RPMI8226 (cell line): ENCODE results near the gene BAIAP2.

Source experiments
- DNase-seq: peaks from one replicate; pipeline ENCODE4 v3.0.0-alpha.2; 2015

Gene BAIAP2

DNA sequence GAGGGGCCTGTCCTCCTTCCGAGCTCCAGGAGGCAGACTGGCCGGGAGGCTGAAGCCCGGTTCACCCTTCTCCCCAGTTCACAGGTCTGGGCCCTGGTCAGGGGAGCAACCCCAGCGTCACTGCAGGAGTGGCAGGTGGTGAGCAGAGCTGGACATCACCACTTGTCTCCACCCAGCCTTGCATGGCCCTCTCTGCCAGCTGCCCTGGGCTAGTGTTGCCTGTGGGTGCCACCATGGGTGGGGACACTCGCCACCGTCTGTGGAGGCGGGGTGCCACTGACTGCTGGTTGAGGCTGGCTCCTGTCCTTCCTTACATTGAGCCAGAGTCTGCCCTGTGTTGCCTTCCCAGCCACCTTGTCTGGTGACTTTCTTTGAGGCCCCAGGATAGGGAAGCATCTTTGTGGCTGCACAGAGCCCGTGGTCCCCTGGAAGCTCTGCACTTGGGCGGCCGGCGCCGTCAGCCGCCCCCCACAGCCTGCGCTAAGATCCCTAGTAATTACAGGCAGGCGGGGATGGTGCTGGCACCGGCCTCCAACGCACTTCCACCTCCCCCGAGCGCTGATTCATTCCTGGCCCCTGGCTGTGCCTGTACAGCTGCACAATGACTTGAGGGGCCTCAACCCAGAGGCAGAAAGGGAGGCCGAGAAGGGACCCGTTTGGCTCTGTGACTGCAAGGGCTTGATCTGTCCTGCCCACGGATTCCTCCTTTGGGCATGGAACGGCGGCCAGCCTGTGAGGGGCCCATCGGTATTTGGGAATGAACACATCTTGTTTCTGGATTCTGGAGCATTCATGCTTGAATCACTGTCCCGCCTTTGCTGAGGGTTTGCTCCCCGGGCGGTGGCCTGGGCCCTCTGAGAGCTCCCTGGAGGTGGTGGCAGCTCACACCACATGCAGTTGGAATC, 5.2 kb downstream of the BAIAP2 start:
- no peak for DNase-seq

DNA sequence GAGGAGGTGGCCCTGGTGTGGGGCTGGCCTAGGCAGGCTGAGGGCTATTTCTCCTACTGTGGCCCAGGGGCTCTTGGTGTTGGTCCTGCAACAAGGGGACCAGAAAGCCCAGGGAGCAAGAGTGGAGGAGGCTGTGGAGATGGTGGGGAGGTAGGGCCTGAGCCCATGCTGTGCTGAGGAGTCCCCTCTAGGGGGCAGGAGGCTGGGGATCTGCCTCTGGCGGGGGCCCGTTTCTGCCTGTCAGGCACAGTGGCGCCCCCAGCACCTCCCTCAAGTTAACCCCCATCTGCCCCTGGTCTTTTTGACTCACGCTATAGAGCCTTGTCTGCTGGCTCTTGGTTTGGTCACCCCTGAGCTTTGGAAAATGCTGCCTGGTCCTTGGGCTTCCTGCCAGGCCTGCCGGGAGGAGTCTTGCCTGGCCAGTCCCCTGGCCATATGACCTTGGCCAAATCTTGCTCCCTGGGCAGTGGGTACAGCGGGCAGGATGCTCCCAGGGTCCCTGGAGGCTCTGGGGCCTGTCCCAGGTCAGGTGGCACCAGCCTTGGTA, 5.9 kb downstream of the BAIAP2 start:
- peak; percentile 56 for DNase-seq

DNA sequence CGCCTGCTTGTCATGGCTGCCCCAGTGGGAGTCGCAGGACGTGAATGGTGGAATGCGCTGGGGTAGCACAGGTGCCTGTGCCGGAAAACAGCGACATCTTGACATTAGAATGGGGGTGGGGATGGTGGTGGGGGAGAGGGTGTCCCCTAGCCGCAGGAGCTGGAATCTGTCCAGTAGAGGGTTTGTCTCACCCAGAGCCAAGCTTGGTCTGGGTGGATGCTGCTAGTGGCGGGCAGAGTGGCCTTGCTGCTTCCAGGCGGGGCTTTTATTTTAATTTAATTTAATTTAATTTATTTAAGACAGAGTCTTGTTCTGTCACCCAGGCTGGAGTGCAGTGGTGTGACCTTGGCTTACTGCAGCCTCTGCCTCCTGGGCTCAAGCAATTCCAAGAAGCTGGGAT, 7.7 kb downstream of the BAIAP2 start:
- DNase-seq = no peak

DNA sequence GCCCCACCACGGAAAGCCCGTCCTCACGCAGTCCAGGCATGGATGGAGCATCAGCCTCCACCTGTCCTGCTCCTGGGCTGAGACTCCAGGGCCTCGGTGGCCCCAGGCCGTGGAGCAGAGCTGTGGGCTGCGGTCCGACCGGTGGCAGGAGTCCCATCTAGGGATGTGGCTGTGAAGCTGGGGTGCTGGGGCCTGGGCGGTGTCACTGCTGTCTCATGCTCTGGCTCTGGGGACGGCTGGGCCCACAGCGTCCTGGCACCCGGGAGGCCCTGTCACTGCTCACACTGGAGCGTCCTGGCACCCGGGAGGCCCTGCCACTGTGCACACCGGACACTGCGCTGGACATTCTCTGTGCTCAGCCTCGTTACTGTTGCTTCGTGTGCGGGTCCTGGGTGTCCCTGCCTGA, 8.4 kb downstream of the BAIAP2 start:
- DNase-seq = no peak

DNA sequence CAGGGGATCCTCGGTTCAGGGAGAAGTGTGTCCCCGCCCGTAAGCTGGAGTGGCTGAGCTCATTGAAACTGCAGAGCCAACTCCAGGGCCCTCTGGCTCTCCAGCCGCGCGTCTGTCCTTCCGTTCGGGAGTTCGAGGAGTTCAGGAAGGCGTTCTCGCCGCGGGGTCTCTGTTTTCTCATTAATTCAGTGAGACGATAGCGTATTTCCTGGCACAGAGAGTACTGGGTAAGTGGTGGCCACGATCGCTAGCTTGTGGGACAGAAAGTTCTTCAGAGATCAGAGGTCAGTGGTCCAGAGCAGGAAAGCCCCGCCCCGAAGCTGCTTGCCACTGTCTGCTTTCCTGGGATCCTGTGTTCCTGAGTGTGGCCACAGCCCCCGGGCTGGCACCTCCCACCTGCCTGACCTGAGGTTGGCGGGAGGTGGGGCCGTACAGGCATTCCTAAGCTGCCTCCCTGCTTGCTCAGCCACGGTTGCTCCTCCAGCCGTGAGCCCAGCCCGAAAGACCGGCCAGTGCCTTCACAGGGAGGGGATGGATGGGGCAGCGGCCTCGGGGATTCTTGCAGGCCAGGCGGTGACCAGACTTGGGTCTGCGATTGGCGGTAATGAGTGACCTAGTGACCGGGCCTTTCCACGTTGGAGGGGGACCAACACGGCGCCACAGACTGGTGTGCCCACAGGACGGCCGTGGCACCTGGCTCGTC, 8.9 kb downstream of the BAIAP2 start:
- no peak for DNase-seq

DNA sequence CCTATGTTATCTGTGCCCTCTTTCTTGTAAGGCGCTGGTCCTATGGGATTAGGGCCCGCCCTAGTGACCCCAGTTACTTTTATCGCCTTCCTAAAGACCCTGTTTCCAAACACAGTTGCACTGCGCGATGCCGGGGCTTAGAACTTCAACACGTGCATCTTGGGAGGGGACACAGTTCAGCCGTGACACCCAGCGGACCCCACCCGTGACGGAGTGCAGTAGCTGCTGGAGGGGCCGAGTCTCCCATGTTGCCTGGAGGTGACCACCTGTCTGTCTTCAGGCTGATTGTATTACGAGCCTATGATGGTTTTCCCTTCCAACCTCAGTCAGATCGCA, 9.4 kb downstream of the BAIAP2 start:
- DNase-seq = no peak

DNA sequence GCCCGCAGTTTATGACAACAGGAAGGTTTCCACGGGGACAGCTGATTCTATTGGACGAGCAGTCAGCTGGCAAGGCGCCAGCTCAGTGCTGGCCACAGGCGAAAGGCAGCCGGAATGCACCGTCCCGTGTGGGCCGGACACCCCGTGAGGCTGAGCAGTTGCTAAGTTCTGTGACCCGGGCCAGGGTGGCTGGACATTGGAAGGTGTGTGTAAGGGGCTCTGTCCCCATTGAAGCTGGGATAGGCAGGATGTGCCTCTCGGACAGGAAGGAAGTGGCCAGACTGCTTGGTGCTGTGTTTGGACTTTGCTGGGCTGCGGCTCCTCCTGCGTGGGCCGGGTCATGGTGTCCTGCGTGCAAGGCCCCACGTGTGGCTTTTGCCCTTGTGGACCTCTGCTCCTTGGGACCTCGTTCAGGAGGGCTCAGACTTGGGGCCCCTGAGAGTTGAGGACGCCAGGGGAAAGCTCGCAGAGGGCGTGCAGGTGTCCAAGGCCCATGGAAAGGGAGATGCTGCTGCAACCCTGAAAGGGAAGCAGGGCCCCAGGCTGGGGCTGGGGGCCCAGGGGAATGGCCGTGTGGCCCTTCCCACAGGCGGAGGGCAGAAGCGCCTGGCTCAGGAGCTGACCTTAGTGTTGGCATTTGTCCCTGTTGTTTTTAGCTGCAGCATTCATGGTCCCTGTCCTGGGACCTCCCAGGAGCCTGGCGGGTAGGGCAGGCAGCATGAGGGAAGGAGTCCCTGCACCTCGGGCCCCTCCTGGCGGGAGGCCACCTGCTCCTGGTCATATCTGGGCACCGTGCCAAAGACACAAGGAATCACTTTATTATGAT, 10.0 kb downstream of the BAIAP2 start:
- DNase-seq = peak; percentile 79

DNA sequence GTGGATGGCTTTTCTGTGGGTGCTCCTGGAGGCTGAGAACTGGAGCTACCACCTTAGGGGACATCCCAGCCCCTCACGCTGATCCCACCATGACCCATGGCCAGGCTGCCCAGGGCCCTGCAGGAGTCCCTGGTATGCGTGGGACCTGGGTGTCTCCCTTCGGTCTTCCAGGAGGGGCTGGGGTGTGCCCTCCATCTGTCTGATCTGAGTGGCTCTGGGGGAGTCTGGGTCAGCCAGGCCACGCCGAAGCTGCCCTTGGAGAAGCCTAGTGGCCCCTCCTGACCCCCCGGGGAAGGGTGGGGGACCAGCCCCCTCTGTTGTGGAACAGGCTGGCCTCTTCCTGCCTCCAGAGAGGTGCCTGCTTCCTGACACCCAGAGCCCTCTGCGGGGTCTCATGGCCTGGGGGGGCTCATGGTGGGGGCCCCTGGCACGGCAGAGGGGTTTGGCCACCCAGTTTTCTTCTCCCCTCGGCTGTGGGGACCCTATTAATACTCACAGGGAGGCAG, 10.7 kb downstream of the BAIAP2 start:
- no peak for DNase-seq

DNA sequence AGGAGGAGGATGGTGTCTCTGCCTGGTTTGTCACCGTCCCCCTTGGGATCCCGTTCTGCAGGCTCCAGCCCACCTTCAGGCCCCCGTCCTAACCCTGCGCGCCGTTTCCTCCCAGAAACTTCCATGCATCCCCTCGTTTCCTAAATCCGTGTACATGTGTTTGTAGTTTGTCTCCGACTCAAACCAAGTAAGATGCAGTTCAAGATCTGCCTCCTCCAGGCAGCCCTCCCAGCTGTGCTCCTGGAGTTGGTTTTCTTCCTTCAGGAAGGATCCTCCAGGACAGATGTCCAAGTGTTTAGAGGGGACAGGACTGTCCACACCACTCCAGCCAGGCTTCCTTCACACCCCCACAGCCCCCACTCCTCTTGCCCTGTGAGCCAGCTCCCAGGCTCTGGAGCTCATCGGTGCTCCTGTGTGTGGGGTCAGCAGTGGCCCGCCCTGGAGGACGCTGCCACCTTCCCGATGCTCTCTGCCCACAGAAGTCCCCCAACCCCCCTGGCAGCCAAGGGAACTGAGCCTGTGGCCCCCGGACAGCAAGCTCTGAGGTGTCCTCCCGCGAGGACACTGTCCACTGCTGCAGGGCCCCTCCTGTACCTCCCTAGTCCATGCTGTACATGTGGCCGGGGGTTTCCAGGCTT, 11.3 kb downstream of the BAIAP2 start:
- no peak for DNase-seq

DNA sequence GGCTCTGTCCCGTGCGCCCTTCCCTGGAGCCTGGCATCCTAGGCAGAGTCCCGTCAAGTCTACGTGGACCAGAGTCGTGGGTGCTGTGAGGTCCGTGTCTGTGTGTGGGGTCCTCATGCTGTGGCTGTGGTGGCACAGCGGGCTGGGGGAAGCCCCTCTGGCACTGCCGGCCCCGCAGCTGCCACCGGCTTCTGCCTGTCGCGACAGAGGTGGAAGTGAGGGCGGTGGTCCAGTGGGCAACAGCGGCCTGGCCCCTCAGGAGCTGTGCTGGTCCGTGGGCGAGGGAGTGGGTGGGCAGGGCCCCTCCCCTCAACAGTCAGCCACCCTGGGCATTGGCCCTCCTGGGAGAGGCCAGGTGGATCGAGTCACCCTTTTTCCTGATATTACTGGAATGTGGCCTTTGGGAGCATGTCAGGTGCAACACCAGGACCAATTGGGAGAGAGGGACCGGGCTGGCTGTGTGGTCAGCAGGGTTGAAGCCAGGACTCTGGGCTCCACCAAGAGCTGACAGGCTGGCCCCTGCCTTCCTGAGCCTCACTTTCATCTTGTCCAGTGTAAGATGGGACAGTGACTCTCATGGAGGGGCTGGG, 11.9 kb downstream of the BAIAP2 start:
- DNase-seq = no peak

DNA sequence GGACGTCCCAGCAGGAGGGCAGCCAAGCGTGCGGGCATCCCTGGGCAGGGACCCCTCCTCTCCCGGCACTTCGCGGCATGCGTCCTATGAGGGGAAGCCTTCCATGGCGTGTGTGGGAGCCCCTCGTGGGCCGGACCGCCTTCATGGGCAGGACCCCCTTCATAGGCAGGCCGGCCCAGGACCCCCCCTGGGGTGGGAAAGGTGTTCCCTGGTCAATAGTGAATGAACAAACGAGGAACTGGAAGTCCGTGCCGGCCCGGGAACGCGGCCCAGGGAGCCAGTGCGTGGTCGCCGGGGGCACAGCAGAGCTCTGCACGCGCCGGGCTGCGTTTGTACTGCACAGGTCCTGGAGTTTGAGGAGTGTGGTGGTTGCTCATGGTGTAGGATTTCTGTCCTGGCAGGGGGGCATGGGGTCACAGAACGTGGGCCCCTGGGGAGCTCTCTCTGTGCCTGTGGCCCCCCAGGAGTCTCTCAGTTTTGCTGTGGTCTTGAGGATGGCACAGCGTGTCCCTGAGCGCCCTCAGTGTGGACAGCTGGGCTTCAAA, 13.9 kb downstream of the BAIAP2 start:
- DNase-seq = peak; percentile 37

DNA sequence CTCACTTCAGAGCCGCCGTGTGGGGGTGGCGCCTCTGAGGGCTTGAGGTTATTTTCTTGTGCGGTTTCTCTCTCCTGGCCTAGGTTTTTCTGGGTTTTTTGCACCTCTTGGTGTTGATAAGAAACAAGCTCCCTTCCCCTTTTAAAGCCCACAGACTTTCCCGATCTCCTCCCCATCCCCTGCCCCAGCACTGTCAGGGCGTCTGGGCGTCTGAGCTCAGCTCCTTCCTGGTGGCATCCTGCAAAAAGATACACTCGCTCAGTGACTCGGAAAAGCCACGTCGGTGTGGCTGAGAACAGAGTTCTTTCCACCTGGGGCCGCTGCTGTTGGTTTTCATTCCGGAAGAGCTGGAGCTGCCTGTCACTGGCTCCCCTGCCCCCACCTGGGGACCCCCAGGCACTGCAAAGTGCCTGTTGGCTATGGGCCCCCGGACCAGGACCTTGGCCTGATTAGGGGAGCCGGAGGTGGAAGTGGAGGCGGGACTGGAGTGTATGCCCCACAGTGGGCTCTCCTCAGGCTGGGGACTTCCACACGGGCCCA, 14.5 kb downstream of the BAIAP2 start:
- peak; percentile 83 for DNase-seq

DNA sequence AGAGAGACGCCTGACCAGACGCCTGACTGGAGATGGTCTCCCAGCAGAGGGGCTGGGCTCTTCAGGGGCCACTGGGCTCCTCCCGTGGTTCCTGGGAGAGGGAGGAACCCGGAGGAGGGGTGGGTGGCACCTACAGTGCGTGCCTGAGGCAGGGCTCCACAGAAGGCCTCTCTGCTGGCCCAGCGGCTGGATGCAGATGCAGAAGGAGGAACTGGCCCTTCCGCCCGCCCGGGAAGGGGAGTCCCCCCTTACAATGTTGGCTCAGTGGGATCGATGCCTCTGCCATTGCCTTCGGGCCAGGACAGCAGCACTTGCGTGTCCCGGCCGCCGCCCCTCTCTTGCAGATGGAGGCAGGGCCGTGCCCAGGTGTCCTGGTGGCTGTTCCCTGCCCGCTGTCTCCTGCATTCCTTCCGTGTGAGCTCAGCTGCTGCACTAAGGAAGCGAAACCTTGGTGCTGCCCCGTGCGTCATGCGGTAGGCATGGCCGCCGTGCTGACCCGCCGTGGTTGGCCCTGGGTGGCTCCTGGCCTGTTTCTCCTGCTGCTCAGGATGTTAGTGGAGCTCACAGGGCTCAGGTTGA, 15.1 kb downstream of the BAIAP2 start:
- DNase-seq = peak; percentile 95

DNA sequence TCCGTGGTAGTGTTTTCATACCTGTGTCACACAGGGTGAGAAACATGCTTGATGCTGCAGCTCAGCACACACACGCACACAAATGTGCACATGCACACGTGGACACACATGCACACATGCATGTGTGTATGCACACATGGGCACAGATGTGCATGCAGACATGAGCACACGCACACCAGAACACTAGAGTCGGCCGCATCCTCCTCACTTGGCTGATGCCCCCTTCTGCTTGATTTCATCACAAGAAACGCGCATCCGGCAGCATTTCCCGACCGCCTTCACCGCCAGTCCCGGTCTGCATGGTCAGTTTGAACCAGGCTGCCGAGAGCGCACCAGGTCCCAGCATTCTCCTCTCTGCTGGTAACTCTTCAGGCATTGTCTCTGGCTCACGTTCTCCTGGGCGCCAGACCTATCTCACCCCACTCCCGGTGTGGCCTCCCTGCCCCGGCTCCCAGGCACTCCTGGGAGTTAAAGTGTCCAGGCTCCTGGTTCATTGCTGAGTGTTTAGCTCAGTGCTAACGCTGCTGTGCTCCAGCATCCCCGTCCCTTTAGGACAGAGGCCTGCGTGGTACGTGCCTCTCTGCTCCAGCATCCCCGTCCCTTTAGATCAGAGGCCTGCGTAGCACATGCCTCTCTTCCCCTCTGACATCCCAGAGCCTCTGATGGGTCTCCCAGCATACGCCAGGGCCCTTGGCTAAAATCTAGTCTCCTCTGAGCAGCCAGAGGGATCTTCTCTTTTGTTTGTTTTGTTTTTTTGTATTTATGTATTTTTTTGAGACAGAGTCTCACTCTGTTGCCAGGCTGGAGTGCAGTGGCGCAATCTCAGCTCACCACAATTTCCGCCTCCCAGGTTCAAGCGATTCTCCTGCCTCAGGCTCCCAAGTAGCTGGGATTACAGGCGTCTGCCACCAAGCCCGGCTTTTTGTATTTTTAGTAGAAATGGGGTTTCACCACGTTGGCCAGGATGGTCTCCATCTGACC, 16.0 kb downstream of the BAIAP2 start:
- DNase-seq = no peak

DNA sequence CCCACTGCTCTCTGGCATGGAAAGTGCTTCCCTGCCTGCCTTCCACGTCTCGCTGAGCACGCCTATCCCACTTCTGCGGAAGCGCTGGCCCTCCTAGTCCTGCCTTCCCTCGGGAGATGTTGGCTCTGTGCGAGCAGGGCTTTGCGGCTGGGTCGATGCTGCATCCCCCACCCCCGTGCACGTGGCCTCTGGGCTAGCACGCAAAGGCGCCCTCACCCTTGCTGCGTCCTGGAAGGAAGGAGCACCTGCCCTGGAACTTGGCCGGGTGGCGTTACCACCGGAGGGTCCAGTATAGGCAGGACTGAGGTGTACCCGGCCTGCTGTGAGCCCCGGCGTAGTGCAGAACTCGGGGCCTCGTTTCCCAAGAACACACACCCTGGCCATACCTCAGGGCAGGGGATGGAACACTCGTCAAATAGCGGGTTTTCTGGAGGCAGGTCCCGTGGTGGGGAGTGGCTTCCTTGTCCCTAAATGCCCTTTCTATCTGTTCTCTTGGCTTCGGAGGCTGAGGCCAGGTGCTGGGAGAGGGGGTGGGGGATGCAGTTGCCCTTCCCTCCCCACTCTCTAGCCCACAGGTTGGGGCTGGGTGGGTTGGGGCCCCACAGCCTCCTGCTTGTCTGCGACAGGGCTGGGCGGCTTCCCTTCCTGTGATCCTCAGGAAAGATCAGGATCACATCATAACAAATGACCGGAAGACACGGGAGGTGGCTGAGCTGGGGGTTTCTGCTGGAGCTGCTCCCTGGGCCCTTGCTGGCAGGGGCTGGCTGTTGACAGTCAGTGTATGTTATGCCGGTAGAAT, 17.4 kb downstream of the BAIAP2 start:
- DNase-seq = peak; percentile 88

DNA sequence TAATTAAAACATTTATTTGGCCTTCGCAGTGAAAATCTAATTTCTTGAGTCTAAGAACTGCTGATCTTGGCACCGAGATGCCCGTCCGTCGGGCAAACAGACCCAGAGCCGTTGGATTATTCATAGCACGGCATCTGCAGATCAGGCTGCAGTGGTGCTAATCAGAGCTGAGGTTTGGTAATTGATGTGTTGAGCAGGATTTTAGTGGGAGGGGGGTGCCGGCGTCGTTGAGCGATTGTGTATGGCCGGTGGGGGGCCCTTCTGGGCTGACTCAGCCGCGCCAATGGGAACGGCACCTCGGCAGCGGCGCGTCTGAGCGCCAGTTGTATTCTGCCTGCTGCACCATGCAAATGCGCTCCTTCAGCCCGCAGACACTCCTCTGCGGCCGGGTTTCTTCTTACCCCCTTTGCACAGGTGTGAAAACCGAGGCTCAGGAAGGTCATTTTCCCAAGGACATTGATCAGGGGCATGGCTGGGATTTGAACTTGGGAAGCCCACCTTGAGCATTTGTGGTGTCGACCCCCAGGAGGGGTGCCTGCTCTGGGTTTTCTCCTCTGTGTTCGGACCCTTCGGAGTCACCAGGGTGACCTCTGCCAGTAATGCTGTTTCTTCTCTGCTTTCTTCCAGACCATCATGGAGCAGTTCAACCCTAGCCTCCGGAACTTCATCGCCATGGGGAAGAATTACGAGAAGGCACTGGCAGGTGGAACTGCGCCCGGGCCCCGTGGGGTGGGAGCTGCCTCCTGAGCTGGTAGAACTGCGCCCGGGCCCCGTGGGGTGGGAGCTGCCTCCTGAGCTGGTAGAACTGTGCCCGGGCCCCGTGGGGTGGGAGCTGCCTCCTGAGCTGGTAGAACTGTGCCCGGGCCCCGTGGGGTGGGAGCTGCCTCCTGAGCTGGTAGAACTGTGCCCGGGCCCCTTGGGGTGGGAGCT, 18.4 kb downstream of the BAIAP2 start:
- DNase-seq = peak; percentile 91

DNA sequence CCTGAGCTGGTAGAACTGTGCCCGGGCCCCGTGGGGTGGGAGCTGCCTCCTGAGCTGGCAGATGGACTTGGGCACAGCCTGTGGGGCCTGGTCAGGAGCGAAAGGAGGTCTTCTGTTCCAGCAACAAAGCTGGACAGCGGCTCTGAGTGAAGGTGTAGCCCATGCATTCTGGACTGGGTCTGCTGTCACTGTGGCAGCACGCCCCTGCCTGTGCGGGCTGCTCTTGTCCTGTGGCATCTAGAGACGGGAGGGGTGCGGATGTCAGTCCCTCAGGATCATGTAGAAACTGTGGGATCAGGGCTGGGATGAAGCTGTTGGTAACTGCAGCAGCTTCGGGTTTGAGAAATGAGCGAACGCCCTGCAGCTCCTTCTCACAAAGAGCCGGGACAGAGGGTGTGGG, 19.4 kb downstream of the BAIAP2 start:
- DNase-seq = no peak

DNA sequence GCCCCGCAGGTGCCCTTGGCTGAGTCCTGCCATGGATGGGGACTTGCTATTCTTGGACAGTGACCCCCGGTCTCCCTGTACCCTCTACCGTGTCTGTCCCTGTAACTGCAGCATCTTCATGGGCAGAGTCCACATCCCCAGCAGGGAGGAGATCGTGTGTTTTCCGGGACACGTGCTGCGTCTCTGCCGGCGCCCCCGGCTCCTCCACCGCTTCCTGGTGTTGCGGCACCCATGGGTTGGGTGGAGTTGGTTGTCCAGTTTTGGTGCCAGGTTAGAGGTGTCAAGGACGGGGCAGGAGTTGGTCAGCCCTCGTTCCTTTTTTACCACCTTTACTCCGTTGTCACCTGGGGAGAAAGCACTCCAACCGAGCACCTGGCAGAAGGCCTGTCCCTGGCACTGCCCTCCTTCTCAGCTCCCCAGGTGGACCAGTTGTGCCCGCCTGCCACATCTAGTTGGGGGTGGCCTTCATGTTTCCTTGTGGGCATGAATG, 20.0 kb downstream of the BAIAP2 start:
- no peak for DNase-seq
